K562 (cell line): ENCODE results near the gene ADAMTS14. TPM values are rescaled to one million over a fixed set of nuclear protein-coding genes. Genes with fewer than 3 reads are reported as not detected.
A peak's percentile ranks its signal among the peaks of the same experiment; 100 is the strongest.

Experiments
- CTCF ChIP-seq, 3 experiments: IDR thresholded peaks in 2 of 3; conservative IDR thresholded peaks in 1 of 3; 2 replicates each; pipeline ENCODE4 v1.5.1; 2011 to 2012; ENCODE audit warnings: low read length in 3 of 3, mild to moderate bottlenecking in 3 of 3, control low read depth in 2 of 3, improper control_type of control experiment in 1 of 3, inconsistent platforms in 1 of 3, low read depth in 1 of 3, mixed read lengths in 1 of 3, moderate library complexity in 1 of 3; ENCODE audit not compliant: insufficient read depth in 2 of 3
- FOXJ2 ChIP-seq: fragments of 200-800 bp; sonication (Bioruptor generic); IDR thresholded peaks from 2 replicates; pipeline ENCODE4 v1.6.1; 2016; ENCODE audit warnings: missing genetic modification characterization, missing compliant biosample characterization
- GTF2B ChIP-seq: IDR thresholded peaks from 2 replicates; pipeline ENCODE4 v1.6.1; 2011; ENCODE audit not compliant: insufficient read length; ENCODE audit errors: extremely low read depth
- HMGXB4 ChIP-seq: sonication (generic); formaldehyde crosslinking; IDR thresholded peaks from 2 replicates; pipeline ENCODE4 v1.8.1; 2023; ENCODE audit warnings: mild to moderate bottlenecking, missing genetic modification reagents
- JUN ChIP-seq, 2 experiments: sonication (generic) in 1 of 2; formaldehyde crosslinking in 1 of 2; IDR thresholded peaks; 2 replicates each; pipeline versions ENCODE4 v1.6.1 to v1.8.0; 2012 to 2022; ENCODE audit warnings: borderline replicate concordance in 2 of 2, mild to moderate bottlenecking in 2 of 2, improper control_type of control experiment in 1 of 2, low read depth in 1 of 2, low read length in 1 of 2, missing genetic modification reagents in 1 of 2
- MCM7 ChIP-seq, 2 experiments: fragments of 450-650 bp; IDR thresholded peaks; 2 replicates each; pipeline ENCODE4 v1.6.1; 2016 to 2018
- NCOA1 ChIP-seq: fragments of 450-650 bp; IDR thresholded peaks from 2 replicates; pipeline ENCODE4 v1.6.1; 2016; ENCODE audit warnings: low read depth
- NFYB ChIP-seq: IDR thresholded peaks from 2 replicates; pipeline ENCODE4 v1.6.1; 2011; ENCODE audit warnings: mild to moderate bottlenecking, moderate library complexity; ENCODE audit not compliant: insufficient read length; ENCODE audit errors: extremely low read depth
- PTTG1 ChIP-seq: fragments of 450-650 bp; IDR thresholded peaks from 2 replicates; pipeline ENCODE4 v1.6.1; 2016; ENCODE audit warnings: low read depth, mild to moderate bottlenecking, missing genetic modification characterization, missing compliant biosample characterization
- RBM25 ChIP-seq: fragments of 200-400 bp; formaldehyde crosslinking; IDR thresholded peaks from 2 replicates; pipeline ENCODE4 v1.6.1; 2018; ENCODE audit warnings: low read length, low read depth, moderate library complexity; ENCODE audit not compliant: severe bottlenecking
- RUNX1 ChIP-seq: sonication (generic); IDR thresholded peaks from 2 replicates; pipeline ENCODE4 v1.6.1; 2016; ENCODE audit warnings: antibody characterized with exemption, low read depth
- SREBF1 ChIP-seq: fragments of 150-350 bp; IDR thresholded peaks from 2 replicates; pipeline ENCODE4 v1.6.1; 2014; ENCODE audit warnings: antibody characterized with exemption, low read depth, low read length, borderline replicate concordance
- SRF ChIP-seq, 2 experiments: fragments of 250-450, 450-650 bp in 1 of 2; sonication (Bioruptor Pico) in 1 of 2; sonication (generic) in 1 of 2; formaldehyde crosslinking; IDR thresholded peaks; 2 replicates each; pipeline versions ENCODE4 v1.5.0 to v1.5.1; 2020 to 2022; ENCODE audit warnings: mild to moderate bottlenecking in 1 of 2, missing genetic modification reagents in 1 of 2
- TAL1 ChIP-seq: fragments of 450-650 bp; IDR thresholded peaks from 2 replicates; pipeline ENCODE4 v1.6.1; 2016; ENCODE audit warnings: mild to moderate bottlenecking
- TOE1 ChIP-seq, 2 experiments: fragments of 450-650 bp in 1 of 2; sonication (generic) in 1 of 2; formaldehyde crosslinking in 1 of 2; IDR thresholded peaks; 2 replicates each; pipeline versions ENCODE4 v1.7.1 to v1.8.0; 2016 to 2022; ENCODE audit warnings: borderline replicate concordance in 2 of 2, mild to moderate bottlenecking in 2 of 2, antibody characterized with exemption in 1 of 2, inconsistent platforms in 1 of 2, low read depth in 1 of 2, missing genetic modification reagents in 1 of 2, moderate library complexity in 1 of 2
- YY1 ChIP-seq, 3 experiments: IDR thresholded peaks; 2 replicates each; pipeline ENCODE4 v1.6.1; 2011; ENCODE audit warnings: low read length in 2 of 3, mild to moderate bottlenecking in 2 of 3, moderate library complexity in 2 of 3, borderline replicate concordance in 1 of 3, control low read depth in 1 of 3, low read depth in 1 of 3; ENCODE audit not compliant: insufficient read depth in 3 of 3, insufficient replicate concordance in 2 of 3, control insufficient read depth in 1 of 3, insufficient read length in 1 of 3; ENCODE audit errors: extremely low read depth in 1 of 3
- ZC3H4 ChIP-seq: sonication (generic); formaldehyde crosslinking; IDR thresholded peaks from 2 replicates; pipeline ENCODE4 v1.9.0; 2021; ENCODE audit warnings: missing genetic modification reagents, borderline replicate concordance
- ZFX ChIP-seq: sonication (generic); formaldehyde crosslinking; IDR thresholded peaks from 2 replicates; pipeline ENCODE4 v1.8.0; 2022; ENCODE audit warnings: mild to moderate bottlenecking, missing genetic modification reagents, moderate library complexity
- ZNF444 ChIP-seq: fragments of 250-450 bp; sonication (Bioruptor Pico); IDR thresholded peaks from 2 replicates; pipeline ENCODE4 v1.4.0; 2020; ENCODE audit warnings: mild to moderate bottlenecking, moderate library complexity
- ZNF740 ChIP-seq, 3 experiments: fragments of 200-800 bp in 1 of 3; sonication (Bioruptor generic) in 1 of 3; sonication (generic) in 1 of 3; formaldehyde crosslinking in 1 of 3; IDR thresholded peaks; 2 replicates each; pipeline versions ENCODE4 v1.6.1 to v1.8.0; 2016 to 2022; ENCODE audit warnings: mild to moderate bottlenecking in 2 of 3, missing compliant biosample characterization in 2 of 3, missing genetic modification characterization in 2 of 3, missing genetic modification reagents in 1 of 3
- polyA plus RNA-seq, 8 experiments: library from polyadenylated mRNA; depleted of rRNA in 4 of 8; stranded (reverse) in 5 of 8; unstranded in 3 of 8; fragments of >200 nt; fragmentation: Nextera tagmentation in 2 of 8; fragmentation: Illumina TruSeq in 1 of 8; extraction: Ambion mirVana in 2 of 8; extraction: Trizol in 1 of 8; gene quantifications; 2 replicates each; pipeline versions ENCODE4 v1.2.1 to v1.2.3, GENCODE V29; 2011 to 2014; ENCODE audit warnings: inconsistent platforms in 1 of 8, missing spikeins in 1 of 8
- total RNA-seq, 7 experiments: library from RNA; depleted of rRNA in 6 of 7; stranded (reverse); fragments of >200 nt in 6 of 7; fragmentation: Illumina TruSeq in 2 of 7; extraction: Trizol in 2 of 7; gene quantifications; 2 replicates each; pipeline versions ENCODE4 v1.2.1 to v1.2.3, GENCODE V29; 2011 to 2021; ENCODE audit warnings: low replicate concordance in 1 of 7

The ADAMTS14 gene
- total and polyA plus RNA-seq, 9 of the 15 experiments (the other 6 are each of a cell fraction or from before 2014, with no cell fraction given): 0.04 to 37.4 (median 15.9) TPM

- TF ChIP-seq GTF2B (no peak), NCOA1 (no peak), YY1 (IDR thresholded peaks at IDR 0.05; ENCODE audit: borderline replicate concordance in 1 of 3, control insufficient read depth in 1 of 3, extremely low read depth in 1 of 3, insufficient read depth in 3 of 3, insufficient read length in 1 of 3, insufficient replicate concordance in 2 of 3, low read depth in 1 of 3, low read length in 2 of 3) (no peak), SRF (CRISPR knock-in tag; IDR thresholded peaks at IDR 0.05) (peak in 1 of 2 experiments; percentile 38; a peak in 1 of 4 replicates), SREBF1 (no peak), TAL1 (no peak), ZFX (CRISPR knock-in tag) (no peak), JUN (IDR thresholded peaks at IDR 0.05; ENCODE audit: borderline replicate concordance, low read depth, low read length) (no peak), JUN (CRISPR knock-in tag; IDR thresholded peaks at IDR 0.05; ENCODE audit: borderline replicate concordance) (no peak), HMGXB4 (CRISPR knock-in tag) (no peak), ZC3H4 (no peak), NFYB (no peak), MCM7 (IDR thresholded peaks at IDR 0.05) (no peak), ZNF740 (CRISPR knock-in tag; IDR thresholded peaks at IDR 0.05) (peak; percentile 31; the same call in 1 of the 2 replicates), ZNF740 (tag; IDR thresholded peaks at IDR 0.05) (peak in 1 of 2 experiments; percentile 83; a peak in 2 of 4 replicates), RUNX1 (no peak), FOXJ2 (tag) (no peak), ZNF444 (CRISPR knock-in tag) (no peak), PTTG1 (tag) (0 out of 2 replicates have a peak, but pooled peaks have one; percentile 67), TOE1 (IDR thresholded peaks at IDR 0.05; ENCODE audit: borderline replicate concordance) (no peak), TOE1 (CRISPR knock-in tag; IDR thresholded peaks at IDR 0.05; ENCODE audit: borderline replicate concordance, low read depth) (no peak), CTCF (IDR thresholded peaks at IDR 0.05 in 2 of 3, conservative IDR thresholded peaks at IDR 0.05 in 1 of 3; ENCODE audit: insufficient read depth in 2 of 3, low read depth in 1 of 3, low read length in 3 of 3) (no peak), RBM25 (no peak)
Observed at GRCh38 chr10:70673929-70674559, 1.7 kb downstream of the ADAMTS14 start (continued).
